ENCODE data around the gene NUDT4B.
"Not testable (repeated sequence)": the region's sequence is repeated elsewhere in the genome, so short reads cannot be mapped to it uniquely, and the experiment has no call there.

Gene NUDT4B

DNA sequence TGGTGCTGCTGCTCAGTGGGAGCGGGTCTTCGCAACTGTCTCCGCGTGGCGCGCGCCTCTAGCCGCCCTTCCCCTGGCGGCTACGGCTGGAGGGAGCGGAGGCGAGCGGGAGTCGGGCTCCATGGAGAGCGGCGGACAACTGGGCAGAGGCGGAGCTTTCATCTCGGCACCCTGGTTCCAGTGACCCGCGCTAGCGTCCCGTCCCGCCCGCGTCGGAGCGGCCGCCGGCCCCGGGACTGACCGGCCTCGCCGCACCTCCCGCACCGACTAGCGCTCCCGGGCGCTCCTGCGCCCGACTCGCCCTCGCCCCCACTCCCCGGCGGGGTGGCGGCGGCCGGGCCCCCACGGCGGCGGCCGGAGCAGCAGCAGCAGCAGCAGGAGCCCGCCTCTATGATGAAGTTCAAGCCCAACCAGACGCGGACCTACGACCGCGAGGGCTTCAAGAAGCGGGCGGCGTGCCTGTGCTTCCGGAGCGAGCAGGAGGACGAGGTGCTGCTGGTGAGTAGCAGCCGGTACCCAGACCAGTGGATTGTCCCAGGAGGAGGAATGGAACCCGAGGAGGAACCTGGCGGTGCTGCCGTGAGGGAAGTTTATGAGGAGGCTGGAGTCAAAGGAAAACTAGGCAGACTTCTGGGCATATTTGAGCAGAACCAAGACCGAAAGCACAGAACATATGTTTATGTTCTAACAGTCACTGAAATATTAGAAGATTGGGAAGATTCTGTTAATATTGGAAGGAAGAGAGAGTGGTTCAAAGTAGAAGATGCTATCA lies at the start of gene NUDT4B:
TSS of gene NUDT4B (plus strand) at position 212 of the 772 bp plus-strand sequence. CDS start at position 391, 179 bp downstream.
- DNase-seq (ENCODE audit: low spot score); FAIRE-seq: not testable (repeated sequence)

DNA sequence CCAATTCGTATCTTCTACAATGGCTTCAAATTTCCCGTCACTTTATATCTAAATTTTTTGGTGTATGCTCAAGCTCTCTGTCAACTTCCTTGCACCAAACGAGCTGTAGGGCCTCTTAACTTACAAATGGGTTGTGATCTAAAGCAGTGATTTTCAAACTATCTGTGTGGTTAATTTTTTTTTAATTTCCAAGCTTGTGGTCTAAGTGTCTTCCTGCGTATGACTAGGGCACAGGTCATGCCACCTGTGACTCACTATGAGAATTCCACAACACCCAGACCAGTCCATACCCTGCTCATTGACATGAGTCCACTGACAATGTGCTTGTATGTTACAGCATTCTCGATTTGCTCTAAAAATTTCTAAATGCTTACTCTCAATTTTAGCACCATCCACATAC lies 49.2 kb upstream of the NUDT4B start:
- not testable (repeated sequence) for DNase-seq (ENCODE audit: low spot score); FAIRE-seq

DNA sequence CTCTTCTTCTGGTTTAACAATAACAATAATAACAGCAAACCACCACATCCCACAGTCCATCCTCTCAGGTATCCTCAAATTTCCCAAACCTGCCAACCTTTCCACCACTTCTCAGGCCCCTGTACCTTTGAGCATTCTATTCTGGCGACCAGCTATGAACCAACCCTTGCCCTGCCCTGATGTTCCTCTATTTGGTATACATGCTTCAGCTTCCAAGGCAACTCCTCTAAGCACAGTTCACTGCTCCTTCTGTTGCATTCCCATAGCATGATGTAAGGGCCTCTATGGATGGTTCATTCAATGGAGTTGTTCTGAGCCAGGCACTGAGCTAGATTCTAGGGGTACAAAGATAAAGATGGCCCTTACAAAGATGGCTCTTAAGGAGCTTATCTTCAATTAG lies 46.3 kb upstream of the NUDT4B start:
- FAIRE-seq; DNase-seq (ENCODE audit: low spot score): not testable (repeated sequence)

DNA sequence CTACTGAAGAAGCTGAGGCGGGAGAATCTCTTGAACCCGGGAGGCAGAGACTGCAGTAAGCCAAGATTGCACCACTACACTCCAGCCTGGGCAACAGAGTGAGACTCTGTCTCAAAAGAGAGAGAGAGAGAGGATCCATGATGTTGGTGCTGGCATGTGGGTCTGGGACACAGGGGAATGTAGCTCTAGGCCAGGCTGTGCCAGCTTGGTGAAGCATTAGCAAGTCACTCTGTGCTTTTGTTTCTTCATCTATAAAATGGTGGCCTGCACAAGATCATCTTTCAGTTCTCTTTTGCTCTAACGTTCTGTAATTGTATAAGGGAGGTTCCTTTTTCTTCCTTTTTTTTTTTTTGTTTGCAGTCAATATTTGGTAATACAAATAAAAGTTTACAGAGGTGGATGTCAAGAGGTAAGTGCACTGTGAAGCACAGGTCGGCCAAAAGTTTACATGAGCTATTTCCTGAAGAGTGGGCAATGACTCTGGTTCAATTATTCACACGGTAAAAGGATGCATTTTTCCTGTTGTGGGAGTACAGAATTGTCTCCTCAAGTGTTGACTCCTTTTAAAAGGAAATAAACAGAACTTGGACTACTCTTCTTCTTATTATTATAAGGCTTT lies 44.5 kb upstream of the NUDT4B start:
- FAIRE-seq; DNase-seq (ENCODE audit: low spot score): not testable (repeated sequence)

DNA sequence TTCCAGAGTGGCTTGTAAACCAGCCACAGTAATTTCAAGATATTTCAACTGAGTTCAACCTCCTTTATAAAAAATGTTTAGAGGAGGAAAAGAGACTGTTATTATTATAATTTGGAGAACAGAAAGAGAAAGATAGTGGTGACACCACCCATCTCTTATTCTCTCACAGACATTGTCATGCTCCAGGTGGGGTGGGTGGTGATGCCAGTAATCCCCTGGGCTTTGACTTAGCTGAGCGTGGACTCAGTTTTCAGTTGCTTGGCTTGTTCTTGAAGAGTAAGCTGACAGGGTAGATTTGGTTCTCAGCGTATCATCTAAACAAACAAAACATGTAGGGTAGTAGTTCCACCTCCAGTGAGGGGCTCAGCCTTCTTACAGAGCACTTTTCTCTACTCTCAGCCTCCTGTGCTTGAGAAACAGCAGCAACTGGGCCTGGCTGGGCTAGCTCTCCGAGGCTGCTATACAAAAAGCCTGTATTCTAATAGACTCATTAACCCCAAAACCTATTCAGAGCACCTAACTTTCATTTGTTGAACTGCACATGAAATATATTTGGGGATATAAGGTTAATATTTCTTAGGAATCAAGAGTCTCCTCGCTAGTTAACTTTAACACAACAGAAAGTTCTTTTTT lies 43.1 kb upstream of the NUDT4B start:
- not testable (repeated sequence) for FAIRE-seq; DNase-seq (ENCODE audit: low spot score)

DNA sequence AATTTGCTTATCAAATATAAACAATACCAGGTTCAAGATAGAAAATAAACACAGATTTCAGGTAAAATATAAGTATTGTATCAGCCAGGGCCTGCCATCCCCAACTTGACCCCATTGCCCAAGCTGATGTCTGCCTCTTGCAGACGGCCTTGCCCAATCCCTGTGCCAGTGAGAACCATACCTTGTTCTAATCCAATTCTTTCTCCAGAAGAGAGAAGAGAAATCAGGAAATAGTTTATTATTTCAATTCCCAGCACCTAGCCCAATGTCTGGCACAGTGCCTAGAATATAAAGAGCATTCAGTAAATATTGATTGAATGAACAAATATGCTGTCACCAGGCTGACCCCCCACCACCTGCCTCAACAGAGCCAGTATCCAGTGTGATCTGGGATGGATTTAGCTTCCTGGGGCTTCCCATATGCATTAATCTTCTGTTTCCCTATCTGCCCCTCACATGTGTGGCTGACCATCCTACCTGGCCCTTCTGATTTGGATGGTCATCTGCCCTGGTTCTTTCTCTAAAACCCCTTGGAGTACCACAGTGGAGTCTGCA lies 39.7 kb upstream of the NUDT4B start:
- not testable (repeated sequence) for DNase-seq (ENCODE audit: low spot score); FAIRE-seq

- not testable (repeated sequence) for DNase-seq (ENCODE audit: low spot score); FAIRE-seq
Observed at GRCh38 chr1:148710772-148711523, 37.6 kb upstream of the NUDT4B start.

GRCh38 chr1:148712353-148712752 lies 36.2 kb upstream of the NUDT4B start:
- DNase-seq (ENCODE audit: low spot score); FAIRE-seq: not testable (repeated sequence)

DNA sequence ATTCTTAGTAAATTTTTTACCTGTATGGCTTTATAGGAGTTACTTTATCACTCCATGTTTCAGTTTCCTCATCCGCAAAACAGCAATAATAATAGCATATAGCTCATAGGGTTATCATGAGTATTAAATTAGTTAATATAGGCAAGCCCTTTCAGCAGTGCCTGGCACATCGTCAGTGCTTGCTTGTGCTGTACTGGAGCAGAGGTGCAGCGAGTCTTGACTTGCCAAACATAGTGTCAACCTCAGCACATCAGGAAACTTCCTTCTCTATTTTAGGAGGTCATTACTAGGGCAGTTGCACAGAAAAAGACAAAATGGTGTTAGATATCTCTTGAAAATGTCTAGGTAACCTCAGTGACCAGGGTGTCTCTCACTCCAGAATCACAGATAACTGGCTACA lies 33.1 kb upstream of the NUDT4B start:
- not testable (repeated sequence) for DNase-seq (ENCODE audit: low spot score); FAIRE-seq

- FAIRE-seq; DNase-seq (ENCODE audit: low spot score): not testable (repeated sequence)
Observed at GRCh38 chr1:148716966-148717520, 31.5 kb upstream of the NUDT4B start.

DNA sequence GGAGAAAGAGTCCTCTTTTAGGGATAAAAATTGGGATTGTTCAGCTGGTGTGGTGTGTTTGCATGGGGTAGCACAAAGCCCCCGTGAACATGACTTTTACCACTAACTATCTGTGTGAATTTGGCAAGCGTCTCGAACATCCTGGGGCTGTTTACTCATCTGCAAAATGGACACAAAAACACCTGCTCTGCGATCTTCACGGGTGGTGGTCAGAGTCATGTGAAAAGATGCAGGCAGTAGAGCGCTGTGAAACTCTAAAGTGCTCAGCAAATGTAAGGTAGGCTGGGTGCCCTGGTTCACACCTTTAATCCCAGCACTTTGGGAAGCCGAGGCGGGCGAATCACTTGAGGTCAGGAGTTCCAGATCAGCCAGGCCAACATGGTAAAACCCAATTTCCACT lies 27.7 kb upstream of the NUDT4B start:
- DNase-seq (ENCODE audit: low spot score); FAIRE-seq: not testable (repeated sequence)

- FAIRE-seq; DNase-seq (ENCODE audit: low spot score): not testable (repeated sequence)
Observed at GRCh38 chr1:148722758-148723157, 25.8 kb upstream of the NUDT4B start.

- not testable (repeated sequence) for DNase-seq (ENCODE audit: low spot score); FAIRE-seq
Observed at GRCh38 chr1:148723515-148723914, 25.1 kb upstream of the NUDT4B start.

DNA sequence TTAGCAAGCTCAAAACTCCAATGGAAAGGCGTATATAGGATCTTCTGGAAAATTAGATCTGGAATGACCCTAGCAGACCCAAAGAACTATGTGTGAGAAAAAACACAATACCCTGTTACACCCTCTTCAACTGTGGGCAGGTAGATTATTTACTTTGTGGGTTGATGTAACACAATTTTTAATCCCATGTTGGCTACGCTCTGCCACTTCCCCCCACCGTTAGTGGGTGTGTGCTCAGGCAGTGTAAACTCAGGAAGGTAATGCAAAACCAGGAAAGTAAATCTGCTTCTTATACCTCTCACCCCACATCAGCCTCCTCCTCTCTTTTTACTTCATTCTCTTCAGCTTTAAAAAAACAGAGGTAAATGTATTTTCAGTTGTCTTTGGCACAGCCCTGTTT lies 23.7 kb upstream of the NUDT4B start:
- not testable (repeated sequence) for FAIRE-seq

GRCh38 chr1:148727862-148728261 lies 20.7 kb upstream of the NUDT4B start:
- not testable (repeated sequence) for DNase-seq (ENCODE audit: low spot score); FAIRE-seq

More for the DNA sequence above, 23.7 kb upstream of the NUDT4B start:
- not testable (repeated sequence) for DNase-seq (ENCODE audit: low spot score)

- DNase-seq (ENCODE audit: low spot score); FAIRE-seq: not testable (repeated sequence)
Observed at GRCh38 chr1:148729128-148729527, 19.4 kb upstream of the NUDT4B start.

- FAIRE-seq: not testable (repeated sequence)
Observed at GRCh38 chr1:148729541-148729940, 19.0 kb upstream of the NUDT4B start.

GRCh38 chr1:148732277-148732676 lies 16.3 kb upstream of the NUDT4B start:
- not testable (repeated sequence) for FAIRE-seq; DNase-seq (ENCODE audit: low spot score)

More at GRCh38 chr1:148729541-148729940, 19.0 kb upstream of the NUDT4B start:
- DNase-seq (ENCODE audit: low spot score): not testable (repeated sequence)

DNA sequence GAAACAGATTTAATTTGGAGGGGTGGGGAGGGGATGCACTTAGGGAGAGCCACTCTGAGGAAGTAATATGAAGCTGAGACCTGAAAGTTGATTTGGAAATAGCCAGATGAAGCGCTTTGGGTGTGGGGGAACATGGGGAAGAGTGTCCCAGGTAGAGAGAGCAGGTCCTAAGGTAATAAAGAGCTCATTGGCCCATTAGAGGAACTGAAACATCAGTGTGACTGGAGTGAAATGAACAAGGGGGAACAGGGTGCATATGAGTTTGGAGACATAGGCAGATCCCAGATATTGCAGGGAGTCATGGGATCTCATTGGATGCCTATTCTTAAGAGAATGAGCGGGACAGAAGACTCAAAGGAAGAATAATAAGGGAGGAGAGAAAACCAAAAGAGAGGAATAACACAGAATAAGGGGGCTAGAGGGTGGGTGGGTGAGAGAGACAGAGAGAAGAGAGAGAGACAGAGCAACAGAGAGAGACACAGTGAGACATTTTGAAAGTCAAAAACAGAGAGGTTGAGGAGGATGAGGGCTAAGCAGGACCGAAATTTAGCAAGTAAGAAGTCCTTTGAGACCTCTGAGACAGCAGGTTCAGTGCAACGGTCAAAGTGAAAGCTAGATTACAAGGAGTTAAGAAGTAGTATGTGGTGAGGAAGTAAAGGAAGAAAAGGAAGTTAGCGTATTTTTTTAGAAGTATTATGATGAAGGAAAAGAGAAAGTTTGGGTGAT lies 14.8 kb upstream of the NUDT4B start:
- DNase-seq (ENCODE audit: low spot score); FAIRE-seq: not testable (repeated sequence)

DNA sequence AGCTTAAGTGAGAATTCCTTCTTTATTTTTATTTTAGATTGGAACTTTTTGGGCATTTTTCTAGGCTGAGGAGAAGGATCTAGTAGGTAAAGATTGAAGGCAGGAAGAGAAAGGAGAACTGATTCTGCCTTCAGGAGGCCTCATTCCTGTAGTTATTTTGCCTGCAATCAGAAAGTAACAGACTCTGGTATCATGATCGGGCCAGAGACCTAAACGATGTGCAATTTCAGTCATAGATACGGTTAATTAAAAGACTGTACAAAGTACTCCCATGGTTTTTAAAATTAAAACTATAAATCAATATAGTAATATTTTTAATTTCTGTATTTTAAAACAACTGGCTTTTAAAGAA lies 14.3 kb upstream of the NUDT4B start:
- DNase-seq (ENCODE audit: low spot score); FAIRE-seq: not testable (repeated sequence)
